ENCODE data around the gene MARCO.
"Not testable (repeated sequence)": the region's sequence is repeated elsewhere in the genome, so short reads cannot be mapped to it uniquely, and the experiment has no call there.

MARCO gene

GRCh38 chr2:118975133-118975532, 33.1 kb downstream of the MARCO start:
- no peak for DNase-seq

- no peak for DNase-seq
Observed at GRCh38 chr2:118978064-118978463, 36.1 kb downstream of the MARCO start.

- no peak for DNase-seq
Observed at GRCh38 chr2:118979152-118979861, 37.3 kb downstream of the MARCO start.

GRCh38 chr2:118980022-118980421, 38.0 kb downstream of the MARCO start:
- no peak for DNase-seq

GRCh38 chr2:118980573-118980972, 38.6 kb downstream of the MARCO start:
- no peak for DNase-seq

- DNase-seq: no peak
Observed at GRCh38 chr2:118981632-118982031, 39.6 kb downstream of the MARCO start.

GRCh38 chr2:118982039-118982438, 40.0 kb downstream of the MARCO start:
- DNase-seq: no peak

GRCh38 chr2:118983133-118983532, 41.1 kb downstream of the MARCO start:
- DNase-seq: no peak

- DNase-seq: no peak
Observed at GRCh38 chr2:118983915-118984314, 41.9 kb downstream of the MARCO start.

- no peak for DNase-seq
Observed at GRCh38 chr2:118986738-118987137, 44.7 kb downstream of the MARCO start.

GRCh38 chr2:118987886-118988285, 45.9 kb downstream of the MARCO start:
- no peak for DNase-seq

GRCh38 chr2:118988706-118989105, 46.7 kb downstream of the MARCO start:
- DNase-seq: no peak

GRCh38 chr2:118989481-118989880, 47.5 kb downstream of the MARCO start:
- no peak for DNase-seq

GRCh38 chr2:118990757-118991545, 49.0 kb downstream of the MARCO start:
- no peak for DNase-seq

GRCh38 chr2:118991554-118991953, 49.6 kb downstream of the MARCO start:
- DNase-seq: no peak

GRCh38 chr2:118992740-118993391, 50.9 kb downstream of the MARCO start:
- DNase-seq: peak; percentile 74

- DNase-seq: no peak
Observed at GRCh38 chr2:118993392-118993752, 51.4 kb downstream of the MARCO start.

- no peak for DNase-seq
Observed at GRCh38 chr2:118994172-118994700, 52.2 kb downstream of the MARCO start.

- DNase-seq: no peak
Observed at GRCh38 chr2:118994778-118995177, 52.8 kb downstream of the MARCO start.

- DNase-seq: not testable (repeated sequence)
Observed at GRCh38 chr2:119003856-119004255, 61.9 kb downstream of the MARCO start.

GRCh38 chr2:119004602-119005001, 62.6 kb downstream of the MARCO start:
- DNase-seq: no peak

GRCh38 chr2:119005051-119005450, 63.1 kb downstream of the MARCO start:
- DNase-seq: peak; percentile 76

GRCh38 chr2:119005555-119005954, 63.6 kb downstream of the MARCO start:
- peak; percentile 72 for DNase-seq

- no peak for DNase-seq
Observed at GRCh38 chr2:119006441-119006840, 64.4 kb downstream of the MARCO start.
